Glomerular endothelial cell (primary cell): ENCODE results near the gene FHIT. TPM values are rescaled to one million over a fixed set of nuclear protein-coding genes. Genes with fewer than 3 reads are reported as not detected.

Experiments
- DNase-seq: peaks from one replicate; pipeline ENCODE4 v3.0.0-alpha.2; 2011; ENCODE audit warnings: low read depth, low spot score; ENCODE audit errors: extremely low read depth
- total RNA-seq: library from RNA; depleted of rRNA; stranded (reverse); fragments of >200 nt; gene quantifications from 2 replicates; pipeline ENCODE4 v1.2.3, GENCODE V29; 2015

FHIT gene
- total RNA-seq, 1 donor from 2014 or later = 8.1 TPM

DNA sequence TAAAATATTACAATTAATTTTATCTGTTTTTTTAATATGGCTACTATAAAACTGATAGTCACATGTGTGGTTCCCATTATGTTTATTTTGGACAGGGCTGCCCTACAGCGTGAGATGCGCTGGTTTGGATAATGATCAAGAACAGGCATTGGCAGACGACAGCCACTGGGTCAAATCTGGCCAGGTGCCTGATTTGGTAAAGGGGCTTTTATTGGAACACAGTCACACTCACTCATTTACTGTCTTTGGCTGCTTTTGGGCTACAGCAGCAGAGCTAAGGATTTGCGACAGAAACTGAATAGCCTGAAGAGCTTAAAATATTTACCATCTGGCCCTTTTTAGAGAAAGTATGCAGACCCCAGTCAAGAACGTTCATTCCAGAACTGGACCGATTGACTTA is 1477.3 kb downstream of the FHIT start:
- DNase-seq = no peak

DNA sequence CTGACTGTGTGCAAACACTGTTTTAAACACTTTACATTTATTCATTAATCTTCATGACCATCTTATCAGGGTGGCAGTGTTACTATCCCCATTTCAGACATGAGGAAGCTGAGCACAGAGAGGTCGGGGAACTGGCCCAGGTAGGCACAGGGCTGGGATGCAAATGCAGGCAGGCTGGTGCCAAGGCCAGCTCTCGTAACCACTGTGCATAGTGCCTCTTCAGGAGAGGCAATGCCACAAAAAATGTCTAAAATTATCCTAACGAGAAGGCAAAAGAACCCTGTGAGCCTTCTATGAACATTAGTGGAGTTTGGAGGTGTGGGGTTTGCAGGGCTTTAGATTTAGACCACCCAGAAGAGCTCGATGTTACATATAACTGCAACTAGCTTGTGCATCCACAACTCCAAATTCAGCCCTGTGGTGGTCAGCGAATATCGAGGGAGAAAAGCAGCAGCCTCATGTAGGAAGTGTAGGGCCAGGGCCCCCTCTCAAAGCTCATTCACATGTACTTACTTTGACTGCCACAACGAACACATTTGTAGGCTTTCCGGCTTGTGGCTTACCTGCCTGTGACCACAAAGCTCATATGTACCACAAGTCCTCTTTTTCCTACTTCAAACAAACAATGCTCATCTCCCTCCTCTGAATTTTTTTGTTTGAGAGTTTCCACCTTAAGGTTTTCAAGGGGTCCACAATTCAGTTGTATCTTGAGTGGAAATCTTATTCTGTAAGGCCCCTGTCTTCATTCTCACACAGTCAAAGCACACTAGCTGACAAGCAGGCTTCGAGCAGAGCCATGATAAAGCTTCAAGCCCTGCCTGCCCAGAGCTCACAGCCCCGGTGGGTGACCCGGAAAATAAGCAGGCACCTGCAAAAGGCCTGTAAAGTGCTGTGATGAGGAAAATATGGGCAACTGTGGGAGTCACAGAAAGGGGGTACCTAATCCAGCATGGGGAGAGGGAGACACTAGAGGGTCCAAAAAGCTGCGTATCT is 1478.5 kb downstream of the FHIT start:
- DNase-seq = no peak

DNA sequence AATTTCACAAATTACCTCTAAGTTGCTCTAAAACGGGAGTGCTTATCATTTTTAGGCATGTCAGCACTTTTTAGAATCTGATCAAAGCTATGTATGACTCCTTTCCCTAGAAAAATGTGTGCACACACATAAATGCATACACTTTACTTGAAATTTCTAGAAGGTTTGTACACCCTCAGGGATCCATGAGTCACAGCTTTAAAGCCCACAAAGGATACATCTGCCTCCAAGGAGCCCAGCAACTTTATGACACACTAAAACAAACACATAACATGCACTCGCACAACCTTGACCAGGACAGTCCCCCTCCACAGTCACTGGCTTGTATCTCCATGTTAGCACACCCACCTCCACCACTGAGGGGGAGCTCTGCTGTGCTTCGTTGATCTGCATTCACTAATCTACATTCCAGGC is 1479.5 kb downstream of the FHIT start:
- DNase-seq = no peak

DNA sequence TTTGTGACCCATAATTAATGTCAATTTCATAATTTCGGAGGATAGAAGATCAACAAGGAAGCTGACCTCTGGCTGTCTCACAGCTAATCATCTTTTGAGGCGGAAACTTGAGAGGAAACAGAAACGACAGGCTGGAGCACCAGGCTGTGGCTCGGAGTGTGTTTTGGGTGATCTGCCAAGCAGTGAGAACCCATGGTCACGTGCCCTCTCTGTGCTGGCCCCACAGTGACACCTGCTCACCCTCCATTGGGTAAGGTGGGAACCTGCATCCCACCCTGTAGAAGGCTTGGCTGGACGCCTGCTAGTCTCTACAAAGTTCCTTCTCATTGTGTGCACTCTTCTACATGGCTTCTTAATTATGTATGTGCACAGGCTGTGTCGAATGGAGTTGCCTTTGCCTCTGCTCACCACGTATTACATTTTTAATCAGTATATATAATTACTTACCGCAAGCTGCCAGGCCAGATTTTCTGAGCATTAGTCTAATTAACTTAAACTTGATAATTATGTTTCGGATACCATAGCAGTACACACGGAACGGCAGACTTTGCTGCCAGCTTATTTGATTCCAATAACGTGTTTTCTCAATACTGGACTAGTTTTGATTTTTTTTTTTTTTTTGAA is 1482.0 kb downstream of the FHIT start:
- DNase-seq = no peak

DNA sequence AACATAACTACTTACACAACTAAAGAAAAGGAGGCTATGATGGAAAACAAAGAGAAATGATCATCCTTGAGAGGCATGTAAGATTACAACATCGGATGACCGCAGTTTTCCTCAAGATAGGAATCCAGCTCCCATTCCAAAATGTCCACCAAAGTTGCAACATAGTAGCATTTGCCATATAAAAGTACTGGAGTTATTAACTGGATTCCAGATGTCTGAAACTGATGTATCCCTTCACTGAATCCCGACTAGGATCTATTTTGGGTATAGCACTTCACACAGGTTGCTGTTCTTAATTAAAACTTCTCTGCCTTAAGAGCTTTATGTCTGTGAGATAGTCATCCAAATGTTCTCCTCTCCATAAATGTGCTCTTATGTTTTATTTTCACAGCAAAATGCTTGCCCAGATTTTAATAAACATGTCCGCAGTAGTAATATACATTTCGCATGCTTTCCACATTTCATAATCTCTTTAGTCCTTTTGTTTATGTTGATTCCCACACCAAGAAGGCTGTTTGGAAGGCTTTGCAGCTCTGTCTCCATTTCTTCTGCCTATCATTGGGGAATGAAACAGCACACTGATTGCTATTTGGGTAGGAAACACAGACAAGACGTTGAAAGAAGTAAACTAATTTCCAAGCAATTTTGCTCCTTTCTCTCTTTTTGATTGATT is 1484.9 kb downstream of the FHIT start:
- DNase-seq = no peak

DNA sequence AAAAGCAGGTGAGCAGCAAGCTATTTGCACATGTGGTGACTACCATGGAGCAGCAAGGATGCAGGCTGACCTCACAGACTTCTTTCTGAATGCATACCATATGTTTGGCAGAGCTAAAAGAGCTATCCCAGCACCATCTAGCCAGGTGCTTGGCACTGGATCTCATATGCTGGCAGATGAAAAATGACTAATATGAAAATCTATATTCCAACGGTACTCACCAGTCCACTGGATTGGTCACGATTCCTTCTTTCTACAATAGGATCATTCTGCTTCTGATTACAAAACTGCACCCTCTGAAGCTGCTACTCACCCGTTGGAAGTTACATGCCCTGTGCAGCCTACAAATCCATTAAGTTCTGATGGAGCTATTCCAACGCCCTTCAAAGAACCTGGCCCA is 1487.1 kb downstream of the FHIT start:
- DNase-seq = no peak

DNA sequence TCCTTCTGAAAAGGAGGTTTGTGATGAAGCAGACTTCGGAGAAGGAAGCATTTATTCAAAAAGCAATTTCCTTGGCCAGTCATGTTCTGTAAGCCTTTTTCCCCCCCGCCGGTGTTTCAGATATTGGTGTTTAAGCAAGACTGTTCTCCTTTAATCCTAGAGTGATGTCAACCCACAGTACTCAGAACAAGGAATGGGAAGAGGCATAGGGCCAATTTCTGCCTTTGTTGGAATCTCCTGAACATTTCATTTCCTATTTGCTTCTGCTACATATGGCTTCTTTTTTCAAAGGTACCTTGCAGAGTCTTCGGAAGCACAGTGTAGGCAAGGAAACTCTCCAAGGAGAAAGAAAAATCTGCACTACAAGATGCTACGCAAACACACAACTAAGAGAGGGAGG is 1488.3 kb downstream of the FHIT start:
- no peak for DNase-seq

DNA sequence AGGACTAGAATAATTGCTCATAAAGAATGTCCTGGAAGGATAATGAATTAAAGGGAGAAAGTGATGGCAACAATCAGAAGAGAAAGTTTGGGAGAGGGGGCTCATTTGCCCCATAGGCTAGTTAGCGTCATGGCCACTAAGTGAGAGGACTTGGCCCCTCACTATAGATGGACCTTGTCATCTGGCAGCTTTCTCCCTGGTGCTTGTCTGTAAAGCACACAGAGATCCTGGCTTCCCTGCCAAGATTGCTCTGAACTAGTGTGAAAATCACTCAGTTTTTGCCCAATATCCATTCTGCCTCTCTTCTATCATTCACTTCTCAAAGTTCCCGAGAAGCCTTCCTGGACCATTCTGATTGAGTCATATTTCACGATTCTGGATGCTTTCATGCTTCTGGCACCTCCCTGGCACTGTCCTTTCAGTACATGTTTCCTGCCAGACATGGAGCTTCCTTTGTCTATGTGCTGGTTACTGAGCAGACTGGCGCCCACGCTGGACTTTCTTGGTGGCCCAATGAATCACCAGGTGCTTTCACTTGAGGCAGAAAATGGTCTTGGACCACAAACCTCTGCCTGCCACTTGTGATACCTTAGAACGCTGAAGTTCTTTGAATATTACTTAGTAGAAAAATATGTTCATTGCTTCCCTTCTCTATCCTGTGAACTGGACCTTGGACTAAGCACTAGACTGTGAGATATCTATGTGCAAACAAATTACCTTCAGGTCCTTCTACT is 1491.8 kb downstream of the FHIT start:
- no peak for DNase-seq

DNA sequence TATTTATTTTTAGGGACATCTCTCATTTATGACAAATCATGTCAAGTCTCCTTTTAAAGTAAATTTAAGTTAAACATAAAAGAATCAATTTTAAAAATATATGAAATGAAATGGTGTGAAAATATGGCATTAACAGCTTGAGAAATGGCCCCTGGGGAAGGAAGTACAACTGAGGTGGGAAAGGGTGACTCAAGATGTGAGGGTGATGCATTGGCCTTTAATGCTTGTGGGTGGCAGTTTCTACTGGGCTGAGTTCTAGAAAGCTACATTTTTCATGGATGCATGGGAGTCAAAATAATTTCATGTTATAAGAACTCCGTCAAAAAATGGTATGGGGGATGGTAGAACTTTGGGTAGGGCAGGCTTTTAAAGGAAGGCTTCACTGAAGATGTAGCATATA is 1492.6 kb downstream of the FHIT start:
- no peak for DNase-seq

DNA sequence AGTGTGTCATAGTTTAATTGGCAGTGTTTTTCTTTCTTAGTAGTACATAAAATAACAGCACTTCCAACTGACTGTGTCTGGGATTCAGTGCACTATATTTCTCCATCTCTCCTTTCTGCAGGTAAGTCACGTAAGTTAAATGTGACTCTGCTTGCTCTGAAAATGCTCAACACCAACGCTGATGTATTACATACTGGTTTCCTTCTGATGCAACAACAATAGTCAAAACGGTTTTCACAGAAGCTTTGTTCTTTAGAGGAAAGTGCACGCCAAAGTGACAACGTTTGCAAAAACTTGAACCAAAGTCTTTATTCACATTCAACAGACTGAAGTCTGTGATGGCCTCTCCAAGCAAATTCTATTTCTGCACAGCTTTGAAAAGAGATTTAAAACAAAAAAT is 1494.3 kb downstream of the FHIT start:
- no peak for DNase-seq

DNA sequence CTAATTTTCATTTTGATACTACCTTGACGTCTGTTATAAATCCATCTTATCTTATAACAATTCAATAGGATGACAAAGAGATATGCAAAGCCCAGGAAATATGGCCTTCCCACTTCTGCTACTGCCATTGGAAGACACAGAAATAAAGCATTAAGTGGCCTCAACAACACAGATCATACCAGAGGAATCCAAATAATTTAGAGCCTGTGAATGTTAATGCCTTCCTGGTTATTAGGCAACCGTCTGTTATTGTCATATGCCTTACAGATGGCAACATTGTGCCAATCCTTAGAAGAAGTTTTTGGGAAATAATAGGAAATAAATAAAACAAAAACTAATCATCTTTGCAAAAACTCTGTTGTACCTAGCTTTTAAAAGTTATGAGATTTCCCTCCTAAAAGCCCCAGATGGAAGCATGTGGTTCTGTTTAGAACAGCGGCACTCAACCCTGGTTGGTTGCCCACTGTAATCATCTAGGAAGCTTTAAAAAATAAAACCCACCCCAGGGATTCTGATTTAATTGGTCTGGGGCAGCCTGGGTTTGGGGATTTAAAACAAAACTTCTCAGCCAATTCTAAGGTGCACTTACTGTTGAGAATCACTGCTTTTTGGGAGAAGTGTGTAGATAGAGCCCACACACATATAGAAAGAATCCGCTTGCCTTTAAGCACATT is 1496.7 kb downstream of the FHIT start:
- no peak for DNase-seq

DNA sequence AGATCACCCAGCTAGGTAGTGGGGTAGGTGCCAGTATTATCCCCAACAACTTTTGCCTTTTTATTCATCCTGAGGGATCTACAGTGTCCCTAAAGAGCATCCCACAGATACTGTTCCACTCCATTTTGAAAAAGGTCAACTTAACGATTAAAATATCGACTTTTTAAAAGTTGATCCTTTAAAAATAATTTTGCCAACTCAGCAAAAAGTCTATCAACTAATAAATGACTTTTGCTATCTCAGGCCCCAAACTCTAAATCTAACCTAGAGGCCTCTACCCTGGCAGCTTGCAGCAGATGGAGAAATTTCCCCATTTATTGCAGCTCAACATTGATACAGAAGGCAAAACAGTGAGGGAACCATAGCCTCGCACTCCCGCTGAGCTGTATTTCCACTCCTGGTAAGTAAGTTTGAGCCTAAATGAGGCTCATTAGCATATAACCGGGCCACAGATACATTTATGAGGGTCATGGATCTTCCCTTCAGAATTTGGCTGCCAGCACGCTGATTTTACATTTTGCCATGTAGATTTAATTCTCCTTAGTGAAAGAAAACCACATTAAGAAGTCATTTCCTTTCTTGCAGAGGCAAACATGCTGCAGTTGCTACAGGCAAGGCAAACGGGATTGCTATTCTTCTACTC is 1497.3 kb downstream of the FHIT start:
- DNase-seq = no peak

DNA sequence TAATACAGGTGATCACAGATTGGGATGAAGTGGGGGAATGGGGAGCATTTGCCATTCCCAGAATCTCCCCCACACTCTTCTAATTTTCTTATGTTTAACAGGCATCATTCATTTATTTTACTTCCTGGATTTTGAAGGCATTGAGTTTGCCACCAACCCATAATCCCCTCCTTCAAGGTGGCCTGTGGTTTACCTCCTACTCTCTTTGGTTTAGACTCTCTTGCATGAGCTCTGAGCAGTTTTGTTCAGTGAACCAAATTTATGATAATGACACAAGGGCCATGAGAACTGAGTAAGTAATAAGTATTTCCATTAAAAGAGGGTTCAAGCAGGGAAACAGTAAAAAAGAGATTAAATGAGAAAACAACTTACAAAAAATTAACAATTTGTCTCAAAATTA is 1498.3 kb downstream of the FHIT start:
- no peak for DNase-seq

DNA sequence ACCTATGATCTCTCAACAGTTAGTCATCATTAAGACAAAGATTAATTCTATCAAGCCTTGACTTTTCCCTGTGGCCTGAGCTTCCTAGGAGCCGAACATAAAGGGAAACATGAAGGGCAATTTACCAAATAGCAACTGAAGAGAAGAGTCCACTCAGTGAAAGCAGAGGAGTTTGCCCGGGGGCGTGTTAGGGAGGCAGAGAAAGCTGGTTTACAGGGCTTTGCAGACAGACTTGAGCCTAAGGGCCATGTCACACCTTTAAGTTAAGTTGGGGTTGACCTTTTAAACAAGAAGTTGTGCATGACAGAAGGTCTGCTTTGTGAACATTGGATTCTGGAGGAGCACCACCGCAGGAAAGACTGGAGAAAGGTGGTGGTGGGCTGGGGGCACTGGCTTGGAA is 1499.6 kb downstream of the FHIT start:
- no peak for DNase-seq

DNA sequence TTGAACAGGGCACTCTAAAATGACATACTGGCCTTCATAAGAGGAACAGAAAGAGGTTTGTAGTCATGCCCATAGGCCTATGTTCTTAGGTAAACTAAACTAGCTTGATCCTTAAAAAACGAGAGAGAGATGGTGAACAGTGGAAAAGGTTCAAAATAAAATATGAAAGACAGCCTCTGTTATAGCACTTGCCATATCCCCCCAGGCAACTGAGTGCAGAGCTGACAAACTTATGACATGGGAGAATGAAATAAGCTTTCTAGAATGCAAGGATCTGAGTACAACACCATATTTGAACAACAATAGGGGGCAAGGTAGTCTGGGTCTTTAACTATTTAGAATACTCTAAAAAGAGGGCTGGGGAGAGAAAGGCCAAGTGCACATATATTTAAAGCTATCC is 1500.9 kb downstream of the FHIT start:
- DNase-seq = no peak

DNA sequence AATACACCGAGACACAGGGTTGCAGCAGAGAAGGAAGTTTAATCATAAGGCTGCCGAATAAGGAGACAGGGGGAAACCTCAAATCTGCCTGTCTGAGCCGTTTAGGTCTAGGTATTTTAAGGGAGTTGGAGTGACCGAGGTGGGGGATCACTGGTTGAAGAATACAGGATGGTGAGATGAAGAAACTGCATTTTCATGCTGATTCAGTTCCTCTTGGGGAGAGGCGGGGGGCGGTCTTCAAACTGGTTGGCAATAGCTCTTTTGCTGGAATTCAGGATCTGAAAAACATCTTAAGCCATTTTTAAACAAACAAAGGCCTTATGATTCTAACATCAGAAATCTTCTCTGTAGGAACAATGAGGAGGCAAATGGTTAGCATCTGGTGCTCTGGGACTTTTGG is 1502.0 kb downstream of the FHIT start:
- DNase-seq = no peak

DNA sequence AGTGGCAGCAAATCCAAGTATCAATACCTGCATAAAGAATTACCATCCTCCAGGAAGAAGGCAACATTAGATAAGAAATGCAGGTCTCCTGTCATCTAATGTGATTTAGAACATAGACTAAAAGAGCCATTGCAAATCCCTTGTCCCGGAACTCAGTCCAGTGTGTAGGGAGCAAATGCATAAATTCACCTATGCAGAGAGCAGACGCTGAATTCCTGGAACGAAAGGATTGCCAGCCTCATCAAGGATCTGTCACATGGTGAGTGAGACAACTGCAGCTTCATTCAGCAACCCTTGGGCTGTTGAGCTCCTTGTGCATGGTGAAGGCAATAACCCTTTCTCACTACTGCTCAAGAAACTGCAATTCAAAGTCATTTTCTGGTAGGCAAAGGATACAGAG is 1504.7 kb downstream of the FHIT start:
- DNase-seq = no peak

DNA sequence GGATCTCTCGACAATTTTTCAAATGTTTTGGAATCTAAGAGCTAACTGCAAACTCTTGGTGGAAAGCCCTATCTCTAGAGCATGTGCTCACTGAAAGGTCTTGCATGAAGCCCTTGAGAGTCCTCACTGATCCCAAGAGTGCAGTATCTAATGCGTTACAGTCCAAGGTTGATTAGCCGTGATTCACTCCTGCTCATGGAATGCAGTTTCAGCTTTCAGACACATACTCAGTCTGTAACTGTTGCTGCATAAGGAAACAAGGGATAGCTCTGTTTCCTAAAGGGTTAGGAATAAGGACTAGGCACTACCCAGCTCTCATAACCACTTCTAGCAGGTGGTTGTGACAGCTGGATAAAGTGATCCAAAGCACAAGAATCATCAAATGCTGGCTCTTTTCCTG is 1514.0 kb downstream of the FHIT start:
- no peak for DNase-seq

DNA sequence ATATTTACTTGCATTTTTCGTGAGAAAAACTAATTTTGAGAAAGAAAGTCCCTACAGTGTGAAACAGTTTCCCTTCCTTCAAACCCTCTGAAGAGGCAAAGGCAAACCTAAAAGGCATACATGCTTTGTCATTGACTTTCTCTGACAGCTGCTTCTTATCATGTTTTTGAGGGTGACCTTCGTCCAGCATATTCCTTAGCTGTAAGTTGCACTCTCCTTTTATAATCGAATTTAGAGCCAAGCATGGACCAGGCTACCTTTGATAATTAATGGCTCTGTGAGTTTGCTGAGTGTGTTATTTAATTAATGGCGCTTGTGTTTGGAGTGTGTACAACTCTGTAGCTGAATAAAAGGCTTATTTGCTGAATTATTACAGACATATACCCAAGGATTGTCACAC is 1517.2 kb downstream of the FHIT start:
- no peak for DNase-seq
